Body of pancreas (tissue), 4 donors: Measurements from ENCODE around the gene AMOTL1. TPM values are rescaled to one million over a fixed set of nuclear protein-coding genes. Genes with fewer than 3 reads are reported as not detected.

ENCODE experiments used
- ATAC-seq: fragments of 150-250 bp; one replicate; pipeline ENCODE4 v1.9.1; 2016
- DNase-seq, 4 donors: peaks; one replicate each; pipeline ENCODE4 v3.0.0-alpha.2; 2019
- H3K27ac ChIP-seq, 4 donors: fragments of 200-600 bp; sonication (generic); 1 replicate in 3 of 4; 2 replicates in 1 of 4; pipeline versions ENCODE4 v1.5.1 to v1.6.1; 2016 to 2019; ENCODE audit warnings: mild to moderate bottlenecking in 1 of 4, mixed read lengths in 1 of 4, moderate library complexity in 1 of 4
- H3K27me3 ChIP-seq, 2 donors: fragments of 200-600 bp; sonication (generic); one replicate each; pipeline ENCODE4 v1.6.0; 2016; ENCODE audit warnings: mild to moderate bottlenecking in 1 of 2
- H3K36me3 ChIP-seq, 2 donors: fragments of 200-600 bp; sonication (generic); replicated peaks in 1 of 2; 2 replicates each; pipeline ENCODE4 v1.5.1; 2016; ENCODE audit warnings: low read depth in 2 of 2; ENCODE audit not compliant: insufficient read depth in 1 of 2
- H3K4me1 ChIP-seq: fragments of 200-600 bp; sonication (generic); one replicate; pipeline ENCODE4 v1.6.0; 2016
- H3K4me3 ChIP-seq, 2 donors: fragments of 200-600 bp; sonication (generic); 1 replicate in 1 of 2; 2 replicates in 1 of 2; pipeline ENCODE4 v1.5.1; 2016 to 2019
- H3K9me3 ChIP-seq, 3 donors: fragments of 200-600 bp; sonication (generic); 1 replicate in 2 of 3; 2 replicates in 1 of 3; pipeline ENCODE4 v1.5.1; 2016
- POLR2A ChIP-seq, 3 donors: fragments of 450-650 bp; IDR thresholded peaks; one replicate each; pipeline ENCODE4 v1.6.1; 2016; ENCODE audit warnings: antibody characterized with exemption in 3 of 3, mild to moderate bottlenecking in 2 of 3
- WGBS, 2 donors: methylation state at CpG; one replicate each; pipeline ENCODE4 v1.1.5; 2017; 5-methylcytosine and 5-hydroxymethylcytosine counted together
- intact Hi-C: fragments of 100-400 bp; cut with DNase I; formaldehyde crosslinking; loops from one replicate; pipeline ENCODE4 v1.15.1; 2023
- total RNA-seq, 2 donors: library from RNA; depleted of rRNA; stranded (reverse); fragments of >200 nt; gene quantifications; one replicate each; pipeline ENCODE4 v1.1.0, GENCODE V29; 2016
- TF ChIP-seq, protein P1 (sequence below), 7 experiments: fragments of 450-650 bp in 4 of 7; fragments of 200-600 bp in 3 of 7; sonication (generic) in 3 of 7; IDR thresholded peaks; one replicate each; pipeline ENCODE4 v1.5.1; 2016 to 2019; ENCODE audit warnings: antibody characterized with exemption in 7 of 7

AMOTL1 gene
- total RNA-seq, 2 donors from 2014 or later = 20.4 to 21.5 TPM

GRCh38 chr11:94814272-94814976 is 46.3 kb downstream of the AMOTL1 start:
- 77 to 80% methylated on average over 7 of the region's 7 CpGs for WGBS, 2 donors
- no peak overlapping the region for H3K4me3 ChIP-seq
- intact Hi-C loops = no loop called here
- peak; percentile 35 for ATAC-seq
- peak overlapping the region in 1 of 4 donors; percentile 4 for H3K27ac ChIP-seq
- no peaks in the 10 kb centered on the region for H3K4me1 ChIP-seq
- no peaks in the 10 kb centered on the region for H3K36me3 ChIP-seq
- no peaks in the 10 kb centered on the region for H3K27me3 ChIP-seq
- TF ChIP-seq, protein P1, sequence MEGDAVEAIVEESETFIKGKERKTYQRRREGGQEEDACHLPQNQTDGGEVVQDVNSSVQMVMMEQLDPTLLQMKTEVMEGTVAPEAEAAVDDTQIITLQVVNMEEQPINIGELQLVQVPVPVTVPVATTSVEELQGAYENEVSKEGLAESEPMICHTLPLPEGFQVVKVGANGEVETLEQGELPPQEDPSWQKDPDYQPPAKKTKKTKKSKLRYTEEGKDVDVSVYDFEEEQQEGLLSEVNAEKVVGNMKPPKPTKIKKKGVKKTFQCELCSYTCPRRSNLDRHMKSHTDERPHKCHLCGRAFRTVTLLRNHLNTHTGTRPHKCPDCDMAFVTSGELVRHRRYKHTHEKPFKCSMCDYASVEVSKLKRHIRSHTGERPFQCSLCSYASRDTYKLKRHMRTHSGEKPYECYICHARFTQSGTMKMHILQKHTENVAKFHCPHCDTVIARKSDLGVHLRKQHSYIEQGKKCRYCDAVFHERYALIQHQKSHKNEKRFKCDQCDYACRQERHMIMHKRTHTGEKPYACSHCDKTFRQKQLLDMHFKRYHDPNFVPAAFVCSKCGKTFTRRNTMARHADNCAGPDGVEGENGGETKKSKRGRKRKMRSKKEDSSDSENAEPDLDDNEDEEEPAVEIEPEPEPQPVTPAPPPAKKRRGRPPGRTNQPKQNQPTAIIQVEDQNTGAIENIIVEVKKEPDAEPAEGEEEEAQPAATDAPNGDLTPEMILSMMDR (IDR thresholded peaks at IDR 0.05) = no peak
- no peak for TF ChIP-seq POLR2A (IDR thresholded peaks at IDR 0.05)
- DNase-seq = no peak
- no peaks in the 10 kb centered on the region for H3K9me3 ChIP-seq

DNA sequence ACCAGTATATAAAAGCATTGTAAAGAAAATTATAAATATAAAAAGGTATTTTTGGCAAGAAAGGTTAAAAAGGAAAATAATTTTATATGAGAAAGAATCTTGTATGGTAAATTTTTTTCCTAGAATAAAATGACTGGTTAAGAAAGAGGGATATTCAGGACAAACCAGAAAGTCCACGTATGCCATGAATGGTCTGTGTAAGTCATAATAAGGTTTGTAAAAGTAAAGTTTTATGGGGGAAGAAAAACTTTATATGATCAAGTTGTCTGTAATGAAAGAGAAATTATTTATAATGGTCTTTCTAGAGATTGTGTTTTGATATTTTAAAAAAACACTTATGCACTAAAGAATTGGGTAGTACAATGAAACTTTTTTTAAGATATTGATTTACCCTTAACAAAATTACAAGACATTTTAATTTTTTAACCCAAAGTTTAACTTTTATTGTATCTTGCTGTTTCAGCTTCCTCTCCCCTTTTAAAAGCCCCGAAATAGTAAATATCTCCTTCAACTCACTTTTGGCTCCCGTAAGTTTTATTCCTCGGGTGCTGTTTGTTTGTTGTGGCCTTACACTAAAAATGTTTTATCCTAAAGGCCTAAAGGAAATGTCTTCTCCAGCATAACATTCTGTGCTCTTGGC is 47.7 kb downstream of the AMOTL1 start:
- Histone ChIP-seq H3K4me3 (no peak overlapping the region), H3K27me3 (no peaks in the 10 kb centered on the region), H3K9me3 (no peaks in the 10 kb centered on the region), H3K4me1 (no peaks in the 10 kb centered on the region), H3K36me3 (peaks cover 0 to 3% of the 10 kb centered on the region in 2 donors), H3K27ac (no peak overlapping the region)
- ATAC-seq (no peak), DNase-seq (no peak)
- WGBS, 2 donors = 93% methylated on average over 4 of the region's 4 CpGs
- intact Hi-C loops = no loop called here
- no peak for TF ChIP-seq POLR2A (IDR thresholded peaks at IDR 0.05)
- TF ChIP-seq, protein P1 (IDR thresholded peaks at IDR 0.05) = no peak

DNA sequence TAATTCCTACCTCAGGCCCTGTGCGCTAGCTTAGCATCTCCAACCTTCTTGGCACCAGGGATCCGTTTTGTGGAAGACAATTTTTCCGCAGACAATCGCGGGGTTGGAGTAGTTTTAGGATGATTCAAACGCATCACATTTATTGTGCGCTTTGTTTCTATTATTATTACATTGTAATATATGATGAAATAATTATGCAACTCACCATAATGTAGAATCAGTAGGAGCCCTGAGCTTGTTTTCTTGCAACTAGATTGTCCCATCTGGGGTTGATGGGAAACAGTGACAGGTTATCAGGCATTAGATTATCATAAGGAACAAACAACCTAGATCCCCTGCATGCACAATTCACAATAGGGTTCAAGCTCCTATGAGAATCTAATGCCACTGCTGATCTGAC is 52.3 kb downstream of the AMOTL1 start:
- WGBS, 2 donors = 86 to 92% methylated on average over 7 of the region's 7 CpGs
- Histone ChIP-seq H3K9me3 (no peaks in the 10 kb centered on the region), H3K4me3 (no peak overlapping the region), H3K27me3 (no peaks in the 10 kb centered on the region), H3K27ac (no peak overlapping the region), H3K36me3 (peaks cover 0 to 10% of the 10 kb centered on the region in 2 donors), H3K4me1 (no peaks in the 10 kb centered on the region)
- DNase-seq (no peak), ATAC-seq (no peak)
- intact Hi-C loops = no loop called here
- TF ChIP-seq POLR2A (IDR thresholded peaks at IDR 0.05) = no peak
- TF ChIP-seq, protein P1 (IDR thresholded peaks at IDR 0.05) = no peak

- Histone ChIP-seq H3K27ac (no peak overlapping the region), H3K36me3 (peaks cover 0 to 10% of the 10 kb centered on the region in 2 donors), H3K9me3 (no peaks in the 10 kb centered on the region), H3K4me1 (no peaks in the 10 kb centered on the region), H3K27me3 (no peaks in the 10 kb centered on the region), H3K4me3 (no peak overlapping the region)
- 98 to 99% methylated on average over 14 of the region's 14 CpGs for WGBS, 2 donors
- TF ChIP-seq, protein P1 (IDR thresholded peaks at IDR 0.05) = no peak
- TF ChIP-seq POLR2A (IDR thresholded peaks at IDR 0.05) = no peak
- no peak for ATAC-seq
- intact Hi-C loops = no loop called here
- no peak for DNase-seq
Measured at GRCh38 chr11:94821439-94821838, 53.3 kb downstream of the AMOTL1 start.
